K562 (cell line): ENCODE results near the gene EGFL7. TPM values are rescaled to one million over a fixed set of nuclear protein-coding genes. Genes with fewer than 3 reads are reported as not detected.

Source experiments
- CEBPG ChIP-seq, 3 experiments: fragments of 200-800 bp in 1 of 3; sonication (Bioruptor generic) in 1 of 3; sonication (generic) in 1 of 3; formaldehyde crosslinking in 1 of 3; IDR thresholded peaks in 2 of 3; conservative IDR thresholded peaks in 1 of 3; 2 replicates each; pipeline versions ENCODE4 v1.6.1 to v1.8.0; 2016 to 2022; ENCODE audit warnings: missing compliant biosample characterization in 2 of 3, missing genetic modification characterization in 2 of 3, mild to moderate bottlenecking in 1 of 3, missing genetic modification reagents in 1 of 3
- CREM ChIP-seq: IDR thresholded peaks from 2 replicates; pipeline ENCODE4 v1.6.1; 2014; ENCODE audit warnings: antibody characterized with exemption, low read depth
- EZH2 ChIP-seq: IDR thresholded peaks from 2 replicates; pipeline ENCODE4 v1.6.1; 2012; ENCODE audit warnings: low read depth, mild to moderate bottlenecking, inconsistent platforms, low read length, borderline replicate concordance
- GTF2F1 ChIP-seq: IDR thresholded peaks from 2 replicates; pipeline ENCODE4 v1.6.1; 2011; ENCODE audit warnings: low read depth, low read length, improper control_type of control experiment
- HNRNPLL ChIP-seq: fragments of 200-400 bp; formaldehyde crosslinking; IDR thresholded peaks from 2 replicates; pipeline ENCODE4 v1.6.1; 2017; ENCODE audit warnings: low read length, low read depth, mild to moderate bottlenecking; ENCODE audit not compliant: poor library complexity, severe bottlenecking
- ILF3 ChIP-seq: fragments of 450-650 bp; IDR thresholded peaks from 2 replicates; pipeline ENCODE4 v1.6.1; 2018; ENCODE audit warnings: antibody characterized with exemption, mild to moderate bottlenecking, moderate library complexity, borderline replicate concordance
- IRF2 ChIP-seq: sonication (generic); formaldehyde crosslinking; IDR thresholded peaks from 2 replicates; pipeline ENCODE4 v1.8.1; 2022; ENCODE audit warnings: mild to moderate bottlenecking, missing genetic modification reagents
- MEIS2 ChIP-seq: fragments of 450-650 bp; IDR thresholded peaks from 2 replicates; pipeline ENCODE4 v1.6.1; 2014; ENCODE audit warnings: mild to moderate bottlenecking; ENCODE audit not compliant: partially characterized antibody
- NBN ChIP-seq: fragments of 450-650 bp; IDR thresholded peaks from 2 replicates; pipeline ENCODE4 v1.6.1; 2016; ENCODE audit warnings: low read depth, mild to moderate bottlenecking
- NR2C1 ChIP-seq, 2 experiments: fragments of 450-650 bp; IDR thresholded peaks; 2 replicates each; pipeline ENCODE4 v1.6.1; 2017; ENCODE audit warnings: mild to moderate bottlenecking in 2 of 2, antibody characterized with exemption in 1 of 2, inconsistent platforms in 1 of 2, missing compliant biosample characterization in 1 of 2, missing genetic modification characterization in 1 of 2
- POLR3A ChIP-seq: IDR thresholded peaks from 2 replicates; pipeline ENCODE4 v1.6.1; 2011; ENCODE audit warnings: borderline replicate concordance, mild to moderate bottlenecking, moderate library complexity; ENCODE audit not compliant: insufficient read length, insufficient read depth; ENCODE audit errors: extremely low read depth
- SIN3A ChIP-seq, 2 experiments: fragments of 150-350 bp in 1 of 2; IDR thresholded peaks; 2 replicates each; pipeline ENCODE4 v1.6.1; 2011 to 2016; ENCODE audit warnings: borderline replicate concordance in 2 of 2, low read depth in 2 of 2, low read length in 2 of 2, mild to moderate bottlenecking in 2 of 2, moderate library complexity in 2 of 2; ENCODE audit not compliant: control insufficient read depth in 1 of 2
- SMARCC2 ChIP-seq: fragments of 450-650 bp; IDR thresholded peaks from 2 replicates; pipeline ENCODE4 v1.6.1; 2017; ENCODE audit warnings: antibody characterized with exemption, moderate library complexity, mild to moderate bottlenecking, low read depth
- SNRNP70 ChIP-seq: fragments of 200-400 bp; formaldehyde crosslinking; optimal IDR thresholded peaks from 2 replicates; pipeline ENCODE3; 2017; ENCODE audit warnings: low read depth, low read length
- SPI1 ChIP-seq: IDR thresholded peaks from 2 replicates; pipeline ENCODE4 v1.6.1; 2011; ENCODE audit warnings: low read depth, low read length, control low read depth, borderline replicate concordance
- SREBF1 ChIP-seq: fragments of 150-350 bp; IDR thresholded peaks from 2 replicates; pipeline ENCODE4 v1.6.1; 2014; ENCODE audit warnings: antibody characterized with exemption, low read depth, low read length, borderline replicate concordance
- TOE1 ChIP-seq, 2 experiments: fragments of 450-650 bp in 1 of 2; sonication (generic) in 1 of 2; formaldehyde crosslinking in 1 of 2; IDR thresholded peaks; 2 replicates each; pipeline versions ENCODE4 v1.7.1 to v1.8.0; 2016 to 2022; ENCODE audit warnings: borderline replicate concordance in 2 of 2, mild to moderate bottlenecking in 2 of 2, antibody characterized with exemption in 1 of 2, inconsistent platforms in 1 of 2, low read depth in 1 of 2, missing genetic modification reagents in 1 of 2, moderate library complexity in 1 of 2
- XRCC5 ChIP-seq: fragments of 200-400 bp; formaldehyde crosslinking; IDR thresholded peaks from 2 replicates; pipeline ENCODE4 v1.6.1; 2017; ENCODE audit warnings: low read depth, mild to moderate bottlenecking, low read length
- ZBTB9 ChIP-seq: fragments of 450-650 bp; formaldehyde crosslinking; IDR thresholded peaks from 2 replicates; pipeline ENCODE4 v1.4.0; 2020; ENCODE audit warnings: mild to moderate bottlenecking, moderate library complexity
- ZNF140 ChIP-seq: fragments of 250-450 bp; sonication (Bioruptor Pico); IDR thresholded peaks from 2 replicates; pipeline ENCODE4 v1.8.0; 2021; ENCODE audit warnings: moderate library complexity, mild to moderate bottlenecking, inconsistent platforms
- ZNF143 ChIP-seq: sonication (generic); formaldehyde crosslinking; IDR thresholded peaks from 2 replicates; pipeline ENCODE4 v1.9.0; 2022; ENCODE audit warnings: mild to moderate bottlenecking, missing genetic modification reagents
- ZNF212 ChIP-seq: fragments of 450-650 bp; formaldehyde crosslinking; IDR thresholded peaks from 2 replicates; pipeline ENCODE4 v1.4.0; 2020; ENCODE audit warnings: mild to moderate bottlenecking
- ZNF263 ChIP-seq: sonication (generic); formaldehyde crosslinking; IDR thresholded peaks from 2 replicates; pipeline ENCODE4 v1.8.0; 2022; ENCODE audit warnings: mild to moderate bottlenecking, missing genetic modification reagents, borderline replicate concordance
- ZNF766 ChIP-seq: fragments of 200-800 bp; sonication (Bioruptor generic); conservative IDR thresholded peaks from 2 replicates; pipeline ENCODE4 v1.6.1; 2016; ENCODE audit warnings: missing genetic modification characterization, missing compliant biosample characterization
- polyA plus RNA-seq, 8 experiments: library from polyadenylated mRNA; depleted of rRNA in 4 of 8; stranded (reverse) in 5 of 8; unstranded in 3 of 8; fragments of >200 nt; fragmentation: Nextera tagmentation in 2 of 8; fragmentation: Illumina TruSeq in 1 of 8; extraction: Ambion mirVana in 2 of 8; extraction: Trizol in 1 of 8; gene quantifications; 2 replicates each; pipeline versions ENCODE4 v1.2.1 to v1.2.3, GENCODE V29; 2011 to 2014; ENCODE audit warnings: inconsistent platforms in 1 of 8, missing spikeins in 1 of 8
- total RNA-seq, 7 experiments: library from RNA; depleted of rRNA in 6 of 7; stranded (reverse); fragments of >200 nt in 6 of 7; fragmentation: Illumina TruSeq in 2 of 7; extraction: Trizol in 2 of 7; gene quantifications; 2 replicates each; pipeline versions ENCODE4 v1.2.1 to v1.2.3, GENCODE V29; 2011 to 2021; ENCODE audit warnings: low replicate concordance in 1 of 7
- TF ChIP-seq, protein P1 (sequence below): fragments of 250-450 bp; sonication (Bioruptor Pico); IDR thresholded peaks from 2 replicates; pipeline ENCODE4 v1.8.0; 2022; ENCODE audit warnings: moderate library complexity, mild to moderate bottlenecking, inconsistent platforms

EGFL7 gene
- total and polyA plus RNA-seq, 9 of the 15 experiments (the other 6 are each of a cell fraction or from before 2014, with no cell fraction given): 1.5 to 286 (median 55.5) TPM

- TF ChIP-seq ZNF766 (CRISPR knock-in tag) (peak; percentile 60), SIN3A (IDR thresholded peaks at IDR 0.05; ENCODE audit: borderline replicate concordance in 2 of 2, control insufficient read depth in 1 of 2, low read depth in 2 of 2, low read length in 2 of 2) (peak in 1 of 2 experiments; percentile 25; a peak in 1 of 4 replicates), SPI1 (peak; percentile 87), GTF2F1 (no peak), ZNF140 (CRISPR knock-in tag) (no peak), CREM (peak; percentile 45), CEBPG (CRISPR knock-in tag; IDR thresholded peaks at IDR 0.05) (no peak), CEBPG (tag; conservative IDR thresholded peaks at IDR 0.05 in 1 of 2, IDR thresholded peaks at IDR 0.05 in 1 of 2) (no peak), ZNF212 (no peak), NBN (no peak), TOE1 (IDR thresholded peaks at IDR 0.05; ENCODE audit: borderline replicate concordance) (no peak), TOE1 (CRISPR knock-in tag; IDR thresholded peaks at IDR 0.05; ENCODE audit: borderline replicate concordance, low read depth) (no peak), POLR3A (no peak), MEIS2 (no peak), NR2C1 (IDR thresholded peaks at IDR 0.05) (peak; percentile 52; the same call in 1 of the 2 replicates), NR2C1 (tag; IDR thresholded peaks at IDR 0.05) (peak; percentile 65), IRF2 (no peak), ZBTB9 (CRISPR knock-in tag) (0 out of 2 replicates have a peak, but pooled peaks have one; percentile 62), ZNF263 (peak; percentile 36; the same call in 1 of the 2 replicates), SREBF1 (no peak), EZH2 (no peak), SNRNP70 (no peak), ILF3 (no peak), ZNF143 (peak; percentile 40; the same call in 1 of the 2 replicates), HNRNPLL (peak; percentile 24), XRCC5 (peak; percentile 55; the same call in 1 of the 2 replicates), SMARCC2 (no peak)
- TF ChIP-seq, protein P1, sequence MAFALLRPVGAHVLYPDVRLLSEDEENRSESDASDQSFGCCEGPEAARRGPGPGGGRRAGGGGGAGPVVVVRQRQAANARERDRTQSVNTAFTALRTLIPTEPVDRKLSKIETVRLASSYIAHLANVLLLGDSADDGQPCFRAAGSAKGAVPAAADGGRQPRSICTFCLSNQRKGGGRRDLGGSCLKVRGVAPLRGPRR (CRISPR knock-in tag): no peak
Observed at GRCh38 chr9:136644593-136645351, 17.9 kb upstream of the EGFL7 start (continued).
